Measurements from ENCODE around the gene GRHL3.
"Not testable (repeated sequence)": the region's sequence is repeated elsewhere in the genome, so short reads cannot be mapped to it uniquely, and the experiment has no call there.

GRHL3 gene

GRCh38 chr1:24282491-24282890 is 36.7 kb upstream of the GRHL3 start:
- Histone ChIP-seq H3K27ac (ENCODE audit: insufficient read depth, low read length, poor library complexity, severe bottlenecking) (no peak overlapping the region), H3K4me3 (ENCODE audit: insufficient read depth, low read depth, low read length, poor library complexity, severe bottlenecking) (no peak overlapping the region), H3K4me1 (ENCODE audit: control insufficient read depth, insufficient read depth, low read length, poor library complexity, severe bottlenecking) (no peaks in the 10 kb centered on the region), H3K27me3 (replicated peaks; ENCODE audit: control insufficient read depth, insufficient read depth, low read length, poor library complexity, severe bottlenecking) (no peaks in the 10 kb centered on the region), H3K9me3 (ENCODE audit: control insufficient read depth, low read length) (no peaks in the 10 kb centered on the region), H3K36me3 (ENCODE audit: control insufficient read depth, insufficient read depth, low read length) (no peaks in the 10 kb centered on the region)
- DNase-seq = no peak

- DNase-seq = no peak
- H3K36me3 ChIP-seq (ENCODE audit: control insufficient read depth, insufficient read depth, low read length) = no peaks in the 10 kb centered on the region
- no peaks in the 10 kb centered on the region for H3K27me3 ChIP-seq (replicated peaks; ENCODE audit: control insufficient read depth, insufficient read depth, low read length, poor library complexity, severe bottlenecking)
- no peaks in the 10 kb centered on the region for H3K9me3 ChIP-seq (ENCODE audit: control insufficient read depth, low read length)
- no peaks in the 10 kb centered on the region for H3K4me1 ChIP-seq (ENCODE audit: control insufficient read depth, insufficient read depth, low read length, poor library complexity, severe bottlenecking)
- no peak overlapping the region for H3K4me3 ChIP-seq (ENCODE audit: insufficient read depth, low read depth, low read length, poor library complexity, severe bottlenecking)
- H3K27ac ChIP-seq (ENCODE audit: insufficient read depth, low read length, poor library complexity, severe bottlenecking) = no peak overlapping the region
These were observed 35.6 kb upstream of the GRHL3 start for GRCh38 chr1:24283326-24284155.

GRCh38 chr1:24284156-24284471 is 35.0 kb upstream of the GRHL3 start:
- Histone ChIP-seq H3K4me1 (ENCODE audit: control insufficient read depth, insufficient read depth, low read length, poor library complexity, severe bottlenecking) (no peaks in the 10 kb centered on the region), H3K4me3 (ENCODE audit: insufficient read depth, low read depth, low read length, poor library complexity, severe bottlenecking) (no peak overlapping the region), H3K27ac (ENCODE audit: insufficient read depth, low read length, poor library complexity, severe bottlenecking) (no peak overlapping the region), H3K36me3 (ENCODE audit: control insufficient read depth, insufficient read depth, low read length) (no peaks in the 10 kb centered on the region), H3K9me3 (ENCODE audit: control insufficient read depth, low read length) (no peaks in the 10 kb centered on the region), H3K27me3 (replicated peaks; ENCODE audit: control insufficient read depth, insufficient read depth, low read length, poor library complexity, severe bottlenecking) (no peaks in the 10 kb centered on the region)
- DNase-seq = no peak

- Histone ChIP-seq H3K36me3 (ENCODE audit: control insufficient read depth, insufficient read depth, low read length) (no peaks in the 10 kb centered on the region), H3K27ac (ENCODE audit: insufficient read depth, low read length, poor library complexity, severe bottlenecking) (no peak overlapping the region), H3K27me3 (replicated peaks; ENCODE audit: control insufficient read depth, insufficient read depth, low read length, poor library complexity, severe bottlenecking) (no peaks in the 10 kb centered on the region), H3K4me1 (ENCODE audit: control insufficient read depth, insufficient read depth, low read length, poor library complexity, severe bottlenecking) (no peaks in the 10 kb centered on the region), H3K9me3 (ENCODE audit: control insufficient read depth, low read length) (no peaks in the 10 kb centered on the region), H3K4me3 (ENCODE audit: insufficient read depth, low read depth, low read length, poor library complexity, severe bottlenecking) (no peak overlapping the region)
- no peak for DNase-seq
These were observed 33.9 kb upstream of the GRHL3 start for GRCh38 chr1:24285231-24285630.

GRCh38 chr1:24286246-24287010 is 32.7 kb upstream of the GRHL3 start:
- no peak for DNase-seq
- no peaks in the 10 kb centered on the region for H3K36me3 ChIP-seq (ENCODE audit: control insufficient read depth, insufficient read depth, low read length)
- H3K27me3 ChIP-seq (replicated peaks; ENCODE audit: control insufficient read depth, insufficient read depth, low read length, poor library complexity, severe bottlenecking) = no peaks in the 10 kb centered on the region
- H3K4me1 ChIP-seq (ENCODE audit: control insufficient read depth, insufficient read depth, low read length, poor library complexity, severe bottlenecking) = no peaks in the 10 kb centered on the region
- H3K9me3 ChIP-seq (ENCODE audit: control insufficient read depth, low read length) = no peaks in the 10 kb centered on the region
- H3K27ac ChIP-seq (ENCODE audit: insufficient read depth, low read length, poor library complexity, severe bottlenecking) = no peak overlapping the region
- no peak overlapping the region for H3K4me3 ChIP-seq (ENCODE audit: insufficient read depth, low read depth, low read length, poor library complexity, severe bottlenecking)

- not testable (repeated sequence) for H3K36me3 ChIP-seq (ENCODE audit: control insufficient read depth, insufficient read depth, low read length); H3K4me3 ChIP-seq (ENCODE audit: insufficient read depth, low read depth, low read length, poor library complexity, severe bottlenecking); H3K27me3 ChIP-seq (replicated peaks; ENCODE audit: control insufficient read depth, insufficient read depth, low read length, poor library complexity, severe bottlenecking); H3K27ac ChIP-seq (ENCODE audit: insufficient read depth, low read length, poor library complexity, severe bottlenecking); H3K9me3 ChIP-seq (ENCODE audit: control insufficient read depth, low read length); H3K4me1 ChIP-seq (ENCODE audit: control insufficient read depth, insufficient read depth, low read length, poor library complexity, severe bottlenecking); DNase-seq
These were observed 31.4 kb upstream of the GRHL3 start for GRCh38 chr1:24287779-24288178.

- Histone ChIP-seq H3K27me3 (replicated peaks; ENCODE audit: control insufficient read depth, insufficient read depth, low read length, poor library complexity, severe bottlenecking) (no peaks in the 10 kb centered on the region), H3K4me3 (ENCODE audit: insufficient read depth, low read depth, low read length, poor library complexity, severe bottlenecking) (no peak overlapping the region), H3K9me3 (ENCODE audit: control insufficient read depth, low read length) (no peaks in the 10 kb centered on the region), H3K36me3 (ENCODE audit: control insufficient read depth, insufficient read depth, low read length) (no peaks in the 10 kb centered on the region), H3K27ac (ENCODE audit: insufficient read depth, low read length, poor library complexity, severe bottlenecking) (no peak overlapping the region), H3K4me1 (ENCODE audit: control insufficient read depth, insufficient read depth, low read length, poor library complexity, severe bottlenecking) (no peaks in the 10 kb centered on the region)
- DNase-seq = no peak
These were observed 30.7 kb upstream of the GRHL3 start for GRCh38 chr1:24288479-24288878.

- Histone ChIP-seq H3K27ac (ENCODE audit: insufficient read depth, low read length, poor library complexity, severe bottlenecking) (no peak overlapping the region), H3K4me1 (ENCODE audit: control insufficient read depth, insufficient read depth, low read length, poor library complexity, severe bottlenecking) (no peaks in the 10 kb centered on the region), H3K36me3 (ENCODE audit: control insufficient read depth, insufficient read depth, low read length) (no peaks in the 10 kb centered on the region), H3K9me3 (ENCODE audit: control insufficient read depth, low read length) (no peaks in the 10 kb centered on the region), H3K4me3 (ENCODE audit: insufficient read depth, low read depth, low read length, poor library complexity, severe bottlenecking) (no peak overlapping the region), H3K27me3 (replicated peaks; ENCODE audit: control insufficient read depth, insufficient read depth, low read length, poor library complexity, severe bottlenecking) (no peaks in the 10 kb centered on the region)
- no peak for DNase-seq
These were observed 29.1 kb upstream of the GRHL3 start for GRCh38 chr1:24289937-24290595.

GRCh38 chr1:24290933-24291487 is 28.1 kb upstream of the GRHL3 start:
- H3K9me3 ChIP-seq (ENCODE audit: control insufficient read depth, low read length) = no peaks in the 10 kb centered on the region
- H3K27me3 ChIP-seq (replicated peaks; ENCODE audit: control insufficient read depth, insufficient read depth, low read length, poor library complexity, severe bottlenecking) = no peaks in the 10 kb centered on the region
- no peaks in the 10 kb centered on the region for H3K4me1 ChIP-seq (ENCODE audit: control insufficient read depth, insufficient read depth, low read length, poor library complexity, severe bottlenecking)

GRCh38 chr1:24292103-24292502 is 27.1 kb upstream of the GRHL3 start:
- no peak for DNase-seq
- Histone ChIP-seq H3K36me3 (ENCODE audit: control insufficient read depth, insufficient read depth, low read length) (no peaks in the 10 kb centered on the region), H3K27ac (ENCODE audit: insufficient read depth, low read length, poor library complexity, severe bottlenecking) (no peak overlapping the region), H3K27me3 (replicated peaks; ENCODE audit: control insufficient read depth, insufficient read depth, low read length, poor library complexity, severe bottlenecking) (no peaks in the 10 kb centered on the region), H3K4me1 (ENCODE audit: control insufficient read depth, insufficient read depth, low read length, poor library complexity, severe bottlenecking) (no peaks in the 10 kb centered on the region), H3K9me3 (ENCODE audit: control insufficient read depth, low read length) (no peaks in the 10 kb centered on the region), H3K4me3 (ENCODE audit: insufficient read depth, low read depth, low read length, poor library complexity, severe bottlenecking) (no peak overlapping the region)

More at GRCh38 chr1:24290933-24291487, 28.1 kb upstream of the GRHL3 start:
- DNase-seq = no peak
- Histone ChIP-seq H3K36me3 (ENCODE audit: control insufficient read depth, insufficient read depth, low read length) (no peaks in the 10 kb centered on the region), H3K27ac (ENCODE audit: insufficient read depth, low read length, poor library complexity, severe bottlenecking) (no peak overlapping the region), H3K4me3 (ENCODE audit: insufficient read depth, low read depth, low read length, poor library complexity, severe bottlenecking) (no peak overlapping the region)
